HL-60 (cell line): Measurements from ENCODE around the gene SAFB.

Experiments used
- DNase-seq, 2 experiments: peaks; one replicate each; pipeline ENCODE4 v3.0.0-alpha.2; 2010 to 2020; ENCODE audit warnings: low read depth in 1 of 2, low spot score in 1 of 2
- H3K27ac ChIP-seq: fragments of 250-450 bp; sonication (Bioruptor Pico); replicated peaks from 2 replicates; pipeline ENCODE4 v1.5.1; 2020; ENCODE audit warnings: mild to moderate bottlenecking, moderate library complexity
- H3K27me3 ChIP-seq: fragments of 250-450 bp; sonication (Bioruptor Pico); 2 replicates; pipeline ENCODE4 v1.5.1; 2021; ENCODE audit warnings: mild to moderate bottlenecking, moderate library complexity; ENCODE audit not compliant: insufficient read depth, poor library complexity, severe bottlenecking
- H3K4me3 ChIP-seq: replicated peaks from 2 replicates; pipeline ENCODE4 v1.5.1; 2011; ENCODE audit warnings: mild to moderate bottlenecking, control low read depth, low read length; ENCODE audit not compliant: insufficient read depth
- GABPA ChIP-seq: IDR thresholded peaks from 2 replicates; pipeline ENCODE4 v1.6.1; 2012; ENCODE audit warnings: low read depth
- POLR2AphosphoS5 ChIP-seq: IDR thresholded peaks from 2 replicates; pipeline ENCODE4 v1.6.1; 2012; ENCODE audit warnings: low read depth
- SPI1 ChIP-seq: IDR thresholded peaks from 2 replicates; pipeline ENCODE4 v1.6.1; 2012; ENCODE audit warnings: low read depth, mild to moderate bottlenecking, borderline replicate concordance
- TF ChIP-seq, protein P1 (sequence below): IDR thresholded peaks from 2 replicates; pipeline ENCODE4 v1.6.1; 2012; ENCODE audit warnings: low read depth; ENCODE audit not compliant: insufficient replicate concordance
- TF ChIP-seq, protein P2 (sequence below): IDR thresholded peaks from one replicate; pipeline ENCODE4 v1.5.1; 2011; ENCODE audit warnings: low read length, control low read depth, inconsistent platforms; ENCODE audit not compliant: insufficient read depth

SAFB gene

DNA sequence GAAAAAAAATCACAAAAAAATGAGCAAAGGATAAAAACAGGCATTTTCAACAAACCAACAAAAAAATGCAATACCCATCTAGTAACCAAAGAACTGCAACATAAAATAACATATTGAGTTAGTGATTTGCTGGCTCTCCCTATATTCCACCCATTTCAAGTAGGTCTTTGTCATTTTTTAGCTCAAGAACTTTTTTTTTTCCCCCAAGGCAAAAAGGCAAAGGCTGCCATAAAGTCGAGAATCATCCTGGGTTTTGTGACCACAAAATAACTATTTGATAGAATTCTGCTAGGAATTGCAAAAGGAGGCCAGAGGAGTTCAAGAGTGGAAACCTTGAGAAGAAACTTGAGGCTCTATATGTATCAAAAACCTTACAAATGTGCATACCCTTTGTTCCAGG, 5.8 kb upstream of the SAFB start:
- TF ChIP-seq, protein P1, sequence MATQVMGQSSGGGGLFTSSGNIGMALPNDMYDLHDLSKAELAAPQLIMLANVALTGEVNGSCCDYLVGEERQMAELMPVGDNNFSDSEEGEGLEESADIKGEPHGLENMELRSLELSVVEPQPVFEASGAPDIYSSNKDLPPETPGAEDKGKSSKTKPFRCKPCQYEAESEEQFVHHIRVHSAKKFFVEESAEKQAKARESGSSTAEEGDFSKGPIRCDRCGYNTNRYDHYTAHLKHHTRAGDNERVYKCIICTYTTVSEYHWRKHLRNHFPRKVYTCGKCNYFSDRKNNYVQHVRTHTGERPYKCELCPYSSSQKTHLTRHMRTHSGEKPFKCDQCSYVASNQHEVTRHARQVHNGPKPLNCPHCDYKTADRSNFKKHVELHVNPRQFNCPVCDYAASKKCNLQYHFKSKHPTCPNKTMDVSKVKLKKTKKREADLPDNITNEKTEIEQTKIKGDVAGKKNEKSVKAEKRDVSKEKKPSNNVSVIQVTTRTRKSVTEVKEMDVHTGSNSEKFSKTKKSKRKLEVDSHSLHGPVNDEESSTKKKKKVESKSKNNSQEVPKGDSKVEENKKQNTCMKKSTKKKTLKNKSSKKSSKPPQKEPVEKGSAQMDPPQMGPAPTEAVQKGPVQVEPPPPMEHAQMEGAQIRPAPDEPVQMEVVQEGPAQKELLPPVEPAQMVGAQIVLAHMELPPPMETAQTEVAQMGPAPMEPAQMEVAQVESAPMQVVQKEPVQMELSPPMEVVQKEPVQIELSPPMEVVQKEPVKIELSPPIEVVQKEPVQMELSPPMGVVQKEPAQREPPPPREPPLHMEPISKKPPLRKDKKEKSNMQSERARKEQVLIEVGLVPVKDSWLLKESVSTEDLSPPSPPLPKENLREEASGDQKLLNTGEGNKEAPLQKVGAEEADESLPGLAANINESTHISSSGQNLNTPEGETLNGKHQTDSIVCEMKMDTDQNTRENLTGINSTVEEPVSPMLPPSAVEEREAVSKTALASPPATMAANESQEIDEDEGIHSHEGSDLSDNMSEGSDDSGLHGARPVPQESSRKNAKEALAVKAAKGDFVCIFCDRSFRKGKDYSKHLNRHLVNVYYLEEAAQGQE = no peak
- TF ChIP-seq POLR2AphosphoS5 (no peak), SPI1 (no peak), GABPA (no peak)
- TF ChIP-seq, protein P2, sequence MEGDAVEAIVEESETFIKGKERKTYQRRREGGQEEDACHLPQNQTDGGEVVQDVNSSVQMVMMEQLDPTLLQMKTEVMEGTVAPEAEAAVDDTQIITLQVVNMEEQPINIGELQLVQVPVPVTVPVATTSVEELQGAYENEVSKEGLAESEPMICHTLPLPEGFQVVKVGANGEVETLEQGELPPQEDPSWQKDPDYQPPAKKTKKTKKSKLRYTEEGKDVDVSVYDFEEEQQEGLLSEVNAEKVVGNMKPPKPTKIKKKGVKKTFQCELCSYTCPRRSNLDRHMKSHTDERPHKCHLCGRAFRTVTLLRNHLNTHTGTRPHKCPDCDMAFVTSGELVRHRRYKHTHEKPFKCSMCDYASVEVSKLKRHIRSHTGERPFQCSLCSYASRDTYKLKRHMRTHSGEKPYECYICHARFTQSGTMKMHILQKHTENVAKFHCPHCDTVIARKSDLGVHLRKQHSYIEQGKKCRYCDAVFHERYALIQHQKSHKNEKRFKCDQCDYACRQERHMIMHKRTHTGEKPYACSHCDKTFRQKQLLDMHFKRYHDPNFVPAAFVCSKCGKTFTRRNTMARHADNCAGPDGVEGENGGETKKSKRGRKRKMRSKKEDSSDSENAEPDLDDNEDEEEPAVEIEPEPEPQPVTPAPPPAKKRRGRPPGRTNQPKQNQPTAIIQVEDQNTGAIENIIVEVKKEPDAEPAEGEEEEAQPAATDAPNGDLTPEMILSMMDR = no peak
- Histone ChIP-seq H3K4me3 (no peak overlapping the region), H3K27me3 (no peaks in the 10 kb centered on the region), H3K27ac (no peak overlapping the region)
- no peak for DNase-seq

DNA sequence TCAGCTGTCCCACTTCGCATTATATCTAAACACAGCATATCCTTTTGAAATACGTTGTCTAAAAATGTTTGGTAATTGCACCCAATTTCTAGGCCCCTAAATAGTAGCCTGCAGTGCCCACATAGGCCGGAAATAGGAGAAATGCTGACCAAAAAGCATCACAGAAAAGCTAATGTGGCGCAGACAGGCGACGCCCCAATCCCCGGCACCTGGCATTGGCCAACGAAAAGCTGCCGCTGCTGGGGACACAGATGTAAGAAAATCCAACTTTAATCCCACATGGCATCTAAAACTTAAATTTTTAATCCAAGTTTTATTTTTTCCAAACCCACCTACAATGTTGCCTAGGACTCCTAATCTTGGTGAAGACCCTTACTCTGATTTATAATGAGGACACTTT, 4.3 kb upstream of the SAFB start:
- TF ChIP-seq, protein P2 = no peak
- no peak for TF ChIP-seq GABPA
- no peak for TF ChIP-seq POLR2AphosphoS5
- DNase-seq = no peak
- no peaks in the 10 kb centered on the region for H3K27me3 ChIP-seq

DNA sequence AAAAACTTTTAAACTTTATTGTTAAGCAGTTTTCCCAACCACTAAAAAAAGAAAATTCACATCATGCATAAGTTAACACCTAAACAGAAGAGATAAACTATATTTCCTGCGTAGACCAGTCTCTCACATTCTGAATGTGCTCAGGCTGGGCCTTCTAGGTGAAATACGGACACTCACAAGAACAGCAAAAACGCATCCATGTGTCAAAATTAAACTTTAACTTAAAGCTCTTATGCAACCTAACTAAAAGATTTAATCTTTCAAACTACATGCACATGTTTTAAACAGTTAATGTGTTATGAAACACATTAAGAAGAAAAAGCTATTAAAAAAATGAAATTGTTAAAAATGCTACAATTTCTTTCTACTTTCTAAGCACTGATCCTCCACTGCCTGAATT, 2.9 kb upstream of the SAFB start:
- no peaks in the 10 kb centered on the region for H3K27me3 ChIP-seq
- no peak overlapping the region for H3K4me3 ChIP-seq
- DNase-seq = no peak
- no peak overlapping the region for H3K27ac ChIP-seq
- TF ChIP-seq, protein P2 = no peak
- TF ChIP-seq GABPA = no peak
- TF ChIP-seq SPI1 = no peak
- TF ChIP-seq, protein P1 = no peak
- no peak for TF ChIP-seq POLR2AphosphoS5

More for the DNA sequence above, 4.3 kb upstream of the SAFB start:
- no peak overlapping the region for H3K27ac ChIP-seq
- no peak overlapping the region for H3K4me3 ChIP-seq

DNA sequence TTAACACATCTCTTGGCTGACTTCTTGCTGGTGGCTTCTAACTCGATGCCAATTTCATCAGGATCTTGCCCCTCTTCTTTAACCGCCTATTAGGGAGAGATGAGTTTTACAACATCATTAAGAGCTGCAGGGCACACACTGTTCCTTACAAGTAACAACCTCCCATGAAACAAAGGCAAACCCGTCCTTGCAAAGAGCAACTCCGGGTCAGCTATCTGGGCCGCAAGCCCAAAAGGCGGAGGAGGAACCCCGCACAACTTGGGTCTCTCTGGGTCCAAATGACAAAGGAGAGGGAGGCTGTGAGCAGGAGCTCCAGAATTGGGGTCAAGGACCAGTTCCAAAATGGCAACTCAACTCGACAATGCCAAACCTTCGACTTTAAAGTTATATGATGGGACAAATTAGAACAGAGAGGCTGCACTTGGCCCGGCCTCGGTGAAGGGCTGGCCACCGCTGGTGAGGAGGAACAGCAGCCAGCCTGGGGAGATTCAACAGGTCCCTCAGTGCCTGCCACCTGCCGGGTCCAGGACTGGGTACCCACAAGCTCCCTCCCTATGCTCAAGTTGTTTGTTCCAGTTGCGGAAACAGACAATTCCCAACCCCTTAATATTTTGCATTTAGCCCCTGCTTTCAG, 1.5 kb upstream of the SAFB start:
- H3K27ac ChIP-seq = peak overlapping the region; percentile 96
- TF ChIP-seq, protein P1 = no peak
- no peak for TF ChIP-seq GABPA
- TF ChIP-seq, protein P2 = no peak
- no peak for TF ChIP-seq POLR2AphosphoS5
- no peak for TF ChIP-seq SPI1
- H3K27me3 ChIP-seq = no peaks in the 10 kb centered on the region
- H3K4me3 ChIP-seq = peak overlapping the region; percentile 82
- DNase-seq = no peak
